NCI-H82 (cell line): ENCODE measurements around the gene FARSA.
"Not testable (repeated sequence)": the region's sequence is repeated elsewhere in the genome, so short reads cannot be mapped to it uniquely, and the experiment has no call there.

Source experiments
- DNase-seq: peaks from one replicate; lab custom pipeline; 2025; lab: John Stamatoyannopoulos, UW

FARSA gene

DNA sequence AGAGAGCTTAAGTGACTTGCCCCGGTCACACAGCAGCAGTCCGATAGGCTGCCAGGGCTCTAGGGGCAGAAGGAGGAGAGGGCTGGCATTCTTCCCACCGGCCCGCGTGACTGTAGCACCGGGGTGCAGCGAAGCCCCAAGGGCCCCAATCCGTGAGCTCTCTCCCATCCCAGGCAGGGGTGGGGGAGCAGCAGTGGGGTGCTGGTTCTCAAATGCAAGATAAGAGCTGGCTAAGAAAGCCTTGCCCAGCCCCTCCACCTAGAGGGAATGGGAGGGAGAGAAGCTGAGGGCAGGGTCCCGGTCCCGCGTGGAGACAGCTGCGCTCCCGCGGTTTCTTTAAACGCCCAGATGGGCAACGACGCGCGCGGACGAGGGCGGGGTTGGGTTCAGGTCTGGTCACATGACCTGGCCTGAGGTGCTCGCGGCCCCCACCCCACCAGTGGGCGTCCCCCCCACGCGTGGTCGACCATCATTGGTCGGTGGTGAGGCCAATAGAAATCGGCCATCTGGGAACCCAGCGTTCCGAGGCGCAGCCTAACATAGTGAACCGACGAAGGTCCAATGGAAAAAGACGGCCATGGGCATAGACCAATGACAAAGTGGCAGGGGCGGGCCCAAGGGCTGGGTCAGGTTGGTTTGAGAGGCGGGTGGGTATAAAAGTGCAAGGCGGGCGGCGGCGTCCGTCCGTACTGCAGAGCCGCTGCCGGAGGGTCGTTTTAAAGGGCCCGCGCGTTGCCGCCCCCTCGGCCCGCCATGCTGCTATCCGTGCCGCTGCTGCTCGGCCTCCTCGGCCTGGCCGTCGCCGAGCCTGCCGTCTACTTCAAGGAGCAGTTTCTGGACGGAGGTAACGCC is 4.6 kb upstream of the FARSA start, which contains the start of gene CALR:
TSS of gene CALR (plus strand) at position 683 of the 852 bp plus-strand sequence. CDS start at position 754, 71 bp downstream.
- peak; percentile 100 for DNase-seq

DNA sequence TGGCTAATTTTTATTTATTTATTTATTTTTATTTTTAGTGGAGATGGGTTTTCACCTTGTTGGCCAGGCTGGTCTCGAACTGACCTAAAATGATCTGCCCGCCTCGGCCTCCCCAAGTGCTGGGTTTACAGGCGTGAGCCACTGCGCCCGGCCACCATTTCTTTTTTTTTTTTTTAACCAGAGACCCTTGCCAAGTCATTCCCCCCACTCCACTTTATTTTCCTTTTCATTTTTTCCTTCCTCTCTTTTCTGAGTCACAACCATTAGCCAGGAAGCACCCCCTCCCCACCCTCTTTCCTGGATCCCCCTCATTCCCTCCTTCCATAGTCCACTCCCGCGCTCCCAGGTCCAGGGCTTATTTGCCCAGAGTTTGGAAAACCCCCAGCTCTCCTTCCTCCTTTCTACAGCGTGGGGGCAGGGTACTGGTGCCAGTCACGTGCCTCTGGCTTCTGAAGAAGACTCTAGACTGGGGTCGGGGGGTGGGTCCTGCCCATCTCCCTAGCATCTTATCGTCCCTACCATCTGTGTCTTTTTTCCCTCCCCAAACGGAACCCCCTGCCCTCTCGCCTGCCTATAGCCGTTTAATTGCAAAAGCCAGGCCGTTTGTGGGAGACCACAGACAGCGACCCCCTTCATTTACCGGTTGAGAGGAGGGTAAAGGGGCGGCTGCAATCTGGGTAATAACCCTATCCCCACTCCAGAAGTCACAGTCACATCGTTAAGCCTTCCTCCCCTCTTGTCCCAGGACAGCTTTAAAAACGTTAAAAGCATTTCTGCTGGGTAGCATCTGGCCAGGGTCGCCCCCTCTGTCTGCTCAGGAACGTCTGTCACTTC is 3.8 kb upstream of the FARSA start:
- peak; percentile 98 for DNase-seq

DNA sequence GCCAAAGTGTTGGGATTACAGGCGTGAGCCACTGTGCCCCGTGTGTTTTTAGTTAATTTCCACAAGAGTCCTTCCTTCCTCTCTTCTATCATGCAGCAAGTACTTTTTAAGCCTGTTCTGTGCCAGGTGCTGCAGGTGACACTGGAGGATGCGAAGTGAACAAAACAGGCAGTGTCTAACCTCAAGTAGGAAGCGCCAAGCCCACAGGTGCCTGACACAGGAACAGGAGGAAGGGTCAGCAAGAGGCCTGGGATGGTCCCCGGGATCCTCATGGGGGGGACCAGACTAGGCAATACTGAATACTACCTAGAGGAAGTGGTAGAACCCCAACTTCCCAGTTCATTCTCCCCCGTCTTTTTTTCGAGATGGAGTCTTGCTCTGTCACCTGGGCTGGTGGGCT is 3.1 kb upstream of the FARSA start:
- no peak for DNase-seq

DNA sequence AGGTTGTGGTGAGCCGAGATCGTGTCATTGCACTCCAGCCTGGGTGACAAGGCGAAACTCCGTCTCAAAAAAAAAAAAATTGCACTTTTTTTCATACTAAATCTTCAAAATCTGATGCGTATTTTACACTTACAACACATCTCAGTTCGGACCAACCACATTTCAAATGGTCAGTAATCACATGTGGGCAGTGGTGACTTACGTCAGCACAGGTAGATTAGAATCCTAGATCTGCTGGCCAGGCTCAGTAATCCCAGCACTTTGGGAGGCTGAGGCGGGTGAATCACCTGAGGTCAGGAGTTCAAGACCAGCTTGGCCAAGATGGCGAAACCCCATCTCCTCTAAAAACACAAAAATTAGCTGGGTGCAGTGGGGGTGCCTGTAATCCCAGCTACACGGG is 1.6 kb upstream of the FARSA start:
- no peak for DNase-seq

DNA sequence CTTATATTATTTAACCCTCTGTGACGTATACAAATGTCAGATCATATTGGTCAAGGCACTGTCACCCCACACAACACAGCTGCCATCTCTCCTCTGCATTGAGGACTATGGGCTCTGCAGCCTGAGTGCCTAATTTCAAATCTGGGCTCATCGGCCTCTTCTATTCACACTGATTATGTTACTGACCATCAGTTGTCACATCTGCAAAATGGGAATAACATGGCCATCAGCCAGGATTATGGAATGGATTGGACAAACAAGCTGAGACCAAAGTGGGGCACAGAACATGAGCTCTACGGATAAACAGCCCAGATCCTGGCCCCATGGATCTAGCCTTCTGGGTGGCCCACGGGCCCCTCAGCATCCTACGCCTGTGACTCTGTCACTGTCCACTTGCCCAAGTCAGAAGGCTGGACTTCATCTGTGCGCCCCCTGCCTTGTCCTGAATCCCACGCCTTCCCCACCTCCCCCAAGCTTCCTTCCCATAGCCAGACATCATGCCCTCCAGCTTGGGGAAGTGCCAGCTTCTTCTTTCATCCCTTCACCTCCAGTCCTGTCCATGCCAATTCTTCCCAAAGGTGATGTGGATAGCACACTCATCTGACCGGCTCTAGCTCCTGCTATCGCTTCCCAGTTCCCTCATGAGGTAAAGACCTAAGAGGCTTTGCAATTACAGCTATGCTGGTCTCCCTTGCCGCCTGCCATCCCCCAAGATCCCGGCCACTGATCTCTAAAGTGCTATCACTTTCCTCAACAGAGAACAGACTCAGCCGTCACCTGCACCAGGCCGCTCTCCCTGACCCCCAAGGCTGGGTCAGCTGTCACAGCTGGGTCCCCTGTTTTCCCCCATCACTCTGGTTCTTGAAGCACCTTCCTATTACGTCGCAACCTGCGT is 872 bp downstream of the FARSA start:
- peak; percentile 70 for DNase-seq

DNA sequence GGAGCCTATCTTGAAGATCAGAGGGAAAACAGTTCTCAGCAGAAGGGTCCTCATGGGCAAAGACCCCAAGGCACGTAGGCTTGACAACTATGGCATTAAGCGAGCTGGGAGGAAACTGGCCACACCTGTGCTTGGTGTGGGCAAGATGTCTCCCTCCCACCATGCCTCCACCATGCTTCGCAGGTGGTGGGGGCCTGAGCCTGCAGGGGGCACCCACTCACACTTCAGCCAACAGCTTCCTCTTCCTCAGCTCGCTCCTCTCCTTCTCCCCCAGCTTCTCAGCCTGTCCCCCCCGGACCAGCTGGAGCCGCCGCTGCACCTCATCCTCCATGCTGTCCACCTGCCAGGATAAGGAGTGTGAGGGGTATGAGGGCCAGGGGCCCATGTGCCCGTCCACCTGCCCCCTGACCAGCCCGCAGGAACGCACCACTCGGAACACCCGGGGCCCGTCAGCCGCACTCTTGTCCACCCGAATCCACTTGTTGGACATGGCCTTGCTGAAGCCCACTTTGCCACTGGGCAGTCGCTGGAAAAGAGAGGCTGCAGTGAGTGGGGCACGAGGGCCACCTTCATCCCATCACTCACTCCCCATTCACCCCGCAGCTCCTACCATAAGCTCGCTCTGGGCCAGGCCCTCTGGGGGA is 3.4 kb downstream of the FARSA start:
- no peak for DNase-seq

DNA sequence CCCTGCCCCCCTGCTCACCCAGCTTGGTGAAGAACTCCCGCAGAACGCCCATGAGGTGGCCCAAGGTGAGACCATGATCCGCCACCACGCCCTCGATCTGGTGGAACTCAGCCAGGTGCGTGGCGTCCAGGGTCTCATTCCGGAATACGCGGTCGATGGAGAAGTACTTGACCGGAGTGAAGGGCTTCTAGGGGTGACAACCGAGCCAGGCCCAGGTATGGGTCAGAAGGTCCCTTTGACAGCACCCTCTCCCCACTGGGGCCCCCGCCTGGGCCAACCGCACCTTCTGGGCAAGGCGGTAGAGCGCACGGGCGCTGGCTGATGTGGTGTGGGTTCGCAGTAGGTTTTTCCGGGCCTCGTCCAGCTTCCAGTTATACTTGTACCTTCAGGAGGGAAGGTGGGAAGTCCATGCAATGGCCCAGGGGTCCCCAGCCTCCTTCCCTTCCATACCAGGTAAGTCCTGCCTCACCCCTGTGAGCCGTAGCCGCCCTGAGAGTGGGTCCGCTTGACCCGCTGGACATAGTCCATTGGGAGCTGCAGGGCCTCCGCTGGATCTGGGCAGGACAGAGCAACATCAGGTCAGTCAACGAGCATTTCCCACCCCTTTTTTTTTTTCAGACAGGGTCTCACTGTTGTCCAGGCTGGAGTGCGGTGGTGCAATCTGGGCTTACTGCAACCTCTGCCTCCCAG is 8.7 kb downstream of the FARSA start:
- no peak for DNase-seq

DNA sequence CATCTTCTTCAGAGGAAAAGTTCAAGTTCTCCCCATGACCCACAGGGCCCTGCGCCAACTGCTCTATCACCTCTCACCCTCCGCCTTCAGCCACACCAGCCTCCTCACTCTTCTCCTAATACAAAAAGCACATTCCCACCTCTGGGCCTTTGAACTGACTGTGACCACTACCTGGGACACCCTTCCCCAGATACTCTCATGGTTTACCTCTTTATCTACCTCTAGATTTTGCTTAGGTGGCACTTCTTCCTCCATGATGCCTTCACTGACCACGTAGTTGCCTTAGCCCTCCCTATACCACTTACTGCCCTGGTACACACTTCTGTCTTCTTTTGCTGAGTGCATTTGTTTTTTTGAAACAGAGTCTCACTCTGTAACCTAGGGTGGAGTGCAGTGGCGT is 10.6 kb downstream of the FARSA start:
- DNase-seq: no peak

DNA sequence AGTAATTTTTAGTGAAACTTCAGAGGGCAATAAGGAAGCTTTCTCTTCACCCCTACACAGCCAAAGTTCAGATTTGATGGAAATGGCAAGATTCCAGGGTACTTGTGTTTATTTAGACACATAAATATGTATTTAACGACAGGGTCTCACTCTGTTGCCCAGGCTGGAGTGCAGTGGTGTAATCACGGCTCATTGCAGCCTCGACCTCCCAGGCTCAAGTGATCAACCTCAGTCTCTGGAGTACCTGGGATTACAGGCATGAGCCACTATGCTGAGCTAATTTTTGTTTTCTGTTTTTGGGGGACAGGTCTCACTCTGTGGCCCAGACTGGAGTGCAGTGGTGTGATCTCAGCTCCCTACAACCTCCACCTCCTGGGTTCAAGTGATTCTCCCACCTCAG is 12.5 kb downstream of the FARSA start:
- DNase-seq: no peak

DNA sequence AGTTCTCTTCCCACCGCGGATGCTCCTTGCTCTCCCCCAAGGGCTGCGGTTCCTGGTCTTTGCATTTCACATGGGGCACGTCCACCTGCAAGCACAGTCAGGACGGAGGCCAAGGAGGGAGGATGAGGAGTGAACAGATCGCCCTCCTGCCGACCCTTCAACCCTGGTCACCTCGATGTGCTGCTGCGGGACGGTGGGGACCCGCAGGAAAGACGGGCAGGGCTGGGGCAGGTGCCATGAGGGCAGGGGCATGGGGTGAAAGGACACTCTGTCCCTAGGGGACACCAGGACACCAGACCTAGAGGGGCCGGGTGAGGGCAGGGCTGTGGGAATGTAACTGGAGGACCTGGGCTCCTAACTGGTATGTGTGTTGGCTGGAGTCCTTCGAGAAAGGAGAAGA is 15.3 kb downstream of the FARSA start:
- DNase-seq: no peak

DNA sequence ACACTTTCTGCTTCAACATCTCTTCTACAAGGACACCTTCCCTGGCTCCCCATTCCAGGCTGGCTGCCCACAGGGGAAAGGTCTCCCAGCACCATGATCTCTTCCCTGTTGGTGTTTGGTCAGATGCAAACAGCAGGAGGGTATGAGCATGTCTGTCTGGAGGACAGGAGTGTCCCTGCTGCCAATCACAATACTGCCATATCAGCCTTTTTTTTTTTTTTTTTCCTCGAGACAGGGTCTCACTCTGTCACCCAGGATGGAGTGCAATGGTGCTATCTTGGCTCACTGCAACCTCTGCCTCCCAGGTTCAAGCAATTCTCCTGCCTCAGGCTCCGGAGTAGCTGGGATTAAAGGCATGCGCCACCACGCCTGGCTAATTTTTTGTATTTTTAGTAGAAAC is 17.7 kb downstream of the FARSA start:
- DNase-seq: not testable (repeated sequence)

DNA sequence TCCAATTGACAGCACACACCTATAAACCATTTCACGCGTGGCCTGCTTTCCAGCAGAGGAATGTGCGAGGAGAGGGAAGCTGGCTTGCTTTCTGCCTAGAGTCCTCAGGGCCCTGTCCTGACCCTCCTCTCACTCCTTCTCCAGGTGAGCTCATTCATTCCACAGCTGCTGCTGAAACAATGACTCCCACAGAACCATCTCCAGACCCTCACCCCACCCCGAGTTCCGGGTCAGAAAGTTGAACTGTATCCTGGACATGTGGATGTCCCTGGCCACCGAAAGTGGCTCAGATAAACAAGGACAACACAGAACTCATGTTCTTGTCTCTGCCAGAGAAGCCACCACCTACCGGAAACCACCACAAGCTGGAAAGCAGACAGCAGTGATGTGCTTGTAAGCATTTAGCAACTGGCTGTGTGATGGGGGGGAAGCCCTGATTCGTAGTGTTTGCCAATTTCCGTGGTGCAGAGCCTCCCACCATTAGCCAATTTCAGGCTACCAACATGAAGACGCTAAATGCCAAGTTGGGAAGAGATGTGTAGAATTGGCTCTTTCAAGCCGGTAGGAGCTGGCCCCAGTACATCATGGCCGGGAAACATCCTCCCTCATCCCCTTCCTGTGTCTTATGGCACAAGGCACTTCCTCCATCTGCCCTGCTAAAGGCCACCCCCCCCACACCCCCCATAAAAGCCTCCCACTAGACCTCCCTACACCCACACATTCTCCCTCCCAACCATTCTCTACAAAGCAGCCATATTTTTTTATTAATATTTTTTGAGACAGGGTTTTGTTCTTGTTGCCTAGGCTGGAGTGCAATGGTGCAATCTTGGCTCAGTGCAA is 19.4 kb downstream of the FARSA start:
- DNase-seq: peak; percentile 60

DNA sequence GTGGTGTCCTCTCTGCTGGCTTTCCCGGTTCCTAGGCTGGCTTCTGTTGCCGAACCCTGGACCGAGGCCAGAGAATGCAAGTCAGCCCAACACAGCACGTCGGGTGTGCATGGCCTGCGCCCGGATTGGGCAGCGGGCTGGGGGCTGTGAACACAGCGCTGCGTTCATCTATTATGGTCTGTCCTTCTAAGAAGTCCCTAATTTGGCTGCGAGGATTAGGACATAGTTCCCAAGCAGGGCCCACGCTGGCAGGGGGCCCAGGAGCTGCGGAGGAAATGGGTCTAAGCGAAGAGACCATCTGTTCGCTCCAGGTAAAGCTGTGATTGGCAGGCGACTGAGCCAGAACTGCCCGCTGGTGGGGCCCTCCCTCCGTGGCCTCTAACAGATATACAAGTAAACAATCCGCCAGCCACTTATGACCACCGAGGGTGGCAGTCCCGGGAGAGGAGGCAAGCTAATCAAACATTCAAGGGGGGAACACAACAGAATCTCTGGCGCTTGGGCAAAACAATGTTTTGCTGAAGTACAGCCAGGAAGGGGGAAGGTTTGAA is 20.4 kb downstream of the FARSA start:
- peak; percentile 100 for DNase-seq

DNA sequence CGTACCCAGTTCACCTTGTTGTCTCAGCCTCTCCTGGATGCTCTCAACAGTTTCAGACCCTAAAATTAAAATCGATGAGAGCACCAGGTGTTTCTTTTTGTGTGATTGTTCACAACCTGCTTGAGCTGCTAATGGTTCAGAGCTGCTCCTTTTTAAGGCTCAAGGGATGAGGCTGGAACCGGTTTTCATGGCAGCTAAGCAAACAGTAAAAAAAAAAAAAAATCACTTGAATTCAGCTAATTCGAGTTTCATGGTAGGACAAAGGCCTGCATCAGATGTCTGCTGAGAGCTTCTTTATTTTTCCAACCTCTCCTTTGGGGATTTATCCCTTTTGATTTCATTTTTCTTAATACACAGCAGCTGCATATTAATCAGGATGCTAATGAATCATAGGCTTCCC is 20.9 kb downstream of the FARSA start:
- DNase-seq: peak; percentile 69

DNA sequence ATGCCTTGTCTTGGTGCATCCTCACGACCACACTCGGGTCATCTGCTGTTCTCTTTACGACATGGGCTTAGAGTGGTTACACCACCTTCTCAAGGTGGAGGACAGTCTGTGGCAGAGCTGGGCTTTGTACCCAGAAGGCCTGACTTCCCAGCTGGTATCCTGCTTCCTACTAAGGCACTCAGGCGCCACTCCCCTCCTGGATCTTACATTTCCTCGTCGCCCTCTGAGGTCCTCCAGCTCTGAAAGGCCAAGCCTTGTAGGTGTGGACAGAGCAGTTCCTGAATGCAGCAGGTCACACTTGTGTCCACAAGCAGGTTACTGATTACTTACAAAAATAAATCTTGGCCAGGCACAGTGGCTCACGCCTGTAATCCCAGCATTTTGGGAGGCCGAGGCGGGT is 26.3 kb downstream of the FARSA start:
- DNase-seq: no peak

DNA sequence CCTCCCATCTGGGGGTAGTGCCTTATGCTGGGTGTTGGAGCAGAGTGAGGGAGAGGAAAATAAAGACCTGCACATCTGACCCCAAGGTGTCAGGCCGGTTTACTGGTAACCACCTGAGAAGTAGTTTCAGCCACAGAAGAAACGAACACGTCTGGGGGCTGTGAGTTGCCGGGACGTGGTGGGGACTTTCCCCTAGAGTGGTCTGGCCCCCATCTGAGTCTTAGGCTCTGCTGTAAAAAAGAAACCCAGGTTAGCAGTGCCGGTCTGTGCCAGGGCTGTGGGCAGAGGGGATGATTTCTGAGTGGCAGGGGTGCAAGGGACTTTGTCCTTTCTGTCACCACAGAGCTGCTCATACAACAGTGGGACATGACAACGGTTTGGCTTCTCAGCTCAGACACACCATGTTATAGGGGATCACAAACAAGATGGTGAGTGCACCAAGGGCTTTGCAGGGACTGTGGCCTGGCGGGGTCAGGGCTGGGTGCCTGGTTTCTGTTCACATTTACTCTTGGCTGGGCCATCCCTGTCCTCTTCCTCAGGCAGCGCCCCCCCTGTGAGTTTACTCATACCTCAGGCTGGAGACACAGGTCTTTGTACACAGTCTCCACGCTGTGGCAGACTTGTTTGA is 33.5 kb downstream of the FARSA start:
- no peak for DNase-seq

DNA sequence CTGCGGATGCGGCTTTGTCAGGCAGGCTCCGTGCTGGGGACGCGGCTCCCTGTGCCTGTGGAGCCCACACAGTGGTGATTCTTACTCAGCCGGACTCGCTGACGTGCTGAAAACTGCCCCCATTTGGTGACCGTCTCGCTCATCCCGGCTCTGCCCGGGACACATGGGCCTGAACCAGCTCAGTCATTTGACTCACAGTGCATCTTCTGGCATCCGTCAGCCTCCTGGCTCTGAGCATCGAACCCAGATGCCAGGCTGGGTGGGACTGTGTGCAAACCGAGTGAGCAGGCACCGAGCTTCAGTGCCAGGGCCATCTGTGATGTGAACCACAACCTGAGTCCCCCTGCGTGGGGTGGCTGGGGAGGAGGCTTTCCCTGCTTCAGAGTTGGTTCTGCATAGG is 37.1 kb downstream of the FARSA start:
- no peak for DNase-seq

DNA sequence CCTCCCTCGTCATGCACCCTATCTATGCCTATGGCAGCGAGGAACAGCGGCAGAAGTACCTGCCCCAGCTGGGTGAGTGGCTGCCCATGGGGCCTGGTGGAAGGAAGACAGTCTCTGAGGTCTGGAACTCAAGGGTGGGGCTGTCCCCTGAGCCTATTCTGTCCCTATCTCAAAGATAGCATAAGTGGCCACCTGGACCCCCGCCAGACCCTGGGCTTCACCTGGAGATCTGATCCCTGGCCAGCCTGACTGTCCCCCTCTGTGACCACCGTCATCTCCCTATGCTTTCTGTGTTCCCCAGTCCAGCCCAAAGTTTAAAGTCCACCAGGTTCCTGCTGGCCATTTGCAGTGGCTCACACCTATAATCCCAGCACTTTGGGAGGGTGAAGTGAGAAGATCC is 39.9 kb downstream of the FARSA start:
- no peak for DNase-seq

DNA sequence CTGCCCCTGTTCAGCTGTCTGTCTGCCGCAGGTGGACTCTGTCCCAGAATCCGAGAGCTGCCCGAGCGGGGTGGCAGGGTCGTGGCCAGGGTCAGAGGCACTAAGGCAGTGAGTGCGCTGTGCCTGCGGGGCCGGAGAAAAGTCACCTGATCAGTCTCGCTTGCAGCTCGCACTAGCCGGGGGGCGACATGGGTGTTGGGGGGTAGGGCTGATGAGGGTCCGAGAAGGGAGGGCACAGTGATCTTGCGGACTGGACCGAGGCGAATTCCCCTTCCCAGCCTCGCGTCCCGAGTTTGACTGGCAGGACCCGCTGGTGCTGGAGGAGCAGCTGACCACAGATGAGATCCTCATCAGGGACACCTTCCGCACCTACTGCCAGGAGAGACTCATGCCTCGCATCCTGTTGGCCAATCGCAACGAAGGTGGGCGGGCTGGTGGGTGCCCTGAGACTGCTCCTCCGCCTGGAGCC is 41.9 kb downstream of the FARSA start:
- peak; percentile 40 for DNase-seq
